GM19324 (cell line): ENCODE data around the gene MAPK9.
A peak's percentile ranks its signal among the peaks of the same experiment; 100 is the strongest.

Experiments used
- ATAC-seq: cut with Tn5 transposase; IDR thresholded peaks from one replicate; pipeline ENCODE4 v1.9.1; 2021; ENCODE audit warnings: mild to moderate bottlenecking, moderate library complexity; ENCODE audit not compliant: unreplicated experiment, low FRiP score

MAPK9 gene

GRCh38 chr5:180297587-180298282 lies 5.9 kb upstream of the MAPK9 start:
- ATAC-seq = no peak

GRCh38 chr5:180296771-180297170 lies 4.9 kb upstream of the MAPK9 start:
- no peak for ATAC-seq

- no peak for ATAC-seq
Observed at GRCh38 chr5:180294913-180295555, 3.2 kb upstream of the MAPK9 start.

- ATAC-seq = no peak
Observed at GRCh38 chr5:180294411-180294810, 2.5 kb upstream of the MAPK9 start.

GRCh38 chr5:180291234-180291940 lies 496 bp downstream of the MAPK9 start:
- peak; percentile 49 for ATAC-seq

GRCh38 chr5:180290568-180291233 lies 1.2 kb downstream of the MAPK9 start:
- ATAC-seq = no peak

GRCh38 chr5:180289966-180290365 lies 1.9 kb downstream of the MAPK9 start:
- ATAC-seq = no peak

- no peak for ATAC-seq
Observed at GRCh38 chr5:180289433-180289832, 2.5 kb downstream of the MAPK9 start.

- no peak for ATAC-seq
Observed at GRCh38 chr5:180287868-180288267, 4.0 kb downstream of the MAPK9 start.

GRCh38 chr5:180287404-180287803 lies 4.5 kb downstream of the MAPK9 start:
- no peak for ATAC-seq

- no peak for ATAC-seq
Observed at GRCh38 chr5:180284149-180284548, 7.7 kb downstream of the MAPK9 start.

- no peak for ATAC-seq
Observed at GRCh38 chr5:180283026-180283615, 8.8 kb downstream of the MAPK9 start.

- no peak for ATAC-seq
Observed at GRCh38 chr5:180282281-180282680, 9.6 kb downstream of the MAPK9 start.

- no peak for ATAC-seq
Observed at GRCh38 chr5:180281706-180282105, 10.2 kb downstream of the MAPK9 start.

GRCh38 chr5:180274695-180275094 lies 17.2 kb downstream of the MAPK9 start:
- no peak for ATAC-seq

GRCh38 chr5:180271221-180271620 lies 20.7 kb downstream of the MAPK9 start:
- ATAC-seq = no peak

GRCh38 chr5:180259260-180259611 lies 32.6 kb downstream of the MAPK9 start:
- no peak for ATAC-seq

- no peak for ATAC-seq
Observed at GRCh38 chr5:180253036-180253824, 38.7 kb downstream of the MAPK9 start.

- no peak for ATAC-seq
Observed at GRCh38 chr5:180251887-180252286, 40.0 kb downstream of the MAPK9 start.

GRCh38 chr5:180251141-180251540 lies 40.7 kb downstream of the MAPK9 start:
- ATAC-seq = no peak
